Tibial artery (tissue), 4 donors: ENCODE results near the gene NFATC3.

Experiments
- DNase-seq, 2 donors: peaks; one replicate each; pipeline ENCODE4 v3.0.0-alpha.2; 2019
- H3K27ac ChIP-seq, 2 donors: fragments of 200-600 bp; sonication (generic) in 1 of 2; 1 replicate in 1 of 2; 2 replicates in 1 of 2; pipeline ENCODE4 v1.5.1; 2018 to 2019; ENCODE audit warnings: mild to moderate bottlenecking in 1 of 2
- H3K27me3 ChIP-seq, 2 donors: fragments of 200-600 bp; sonication (generic) in 1 of 2; one replicate each; pipeline versions ENCODE4 v1.5.1 to v1.6.0; 2016 to 2019
- H3K36me3 ChIP-seq, 3 donors: fragments of 200-600 bp; sonication (generic) in 2 of 3; one replicate each; pipeline ENCODE4 v1.5.1; 2016 to 2019; ENCODE audit warnings: mild to moderate bottlenecking in 2 of 3
- H3K4me1 ChIP-seq, 4 donors: fragments of 200-600 bp; sonication (generic) in 2 of 4; 1 replicate in 3 of 4; 2 replicates in 1 of 4; pipeline ENCODE4 v1.5.1; 2016 to 2019
- H3K4me3 ChIP-seq, 2 donors: fragments of 200-600 bp; sonication (generic) in 1 of 2; 1 replicate in 1 of 2; 2 replicates in 1 of 2; pipeline ENCODE4 v1.5.1; 2018 to 2019; ENCODE audit warnings: mild to moderate bottlenecking in 2 of 2
- H3K9me3 ChIP-seq, 3 donors: fragments of 200-600 bp; sonication (generic) in 1 of 3; one replicate each; pipeline ENCODE4 v1.5.1; 2016 to 2019
- intact Hi-C: fragments of 100-400 bp; cut with DNase I; formaldehyde crosslinking; loops from one replicate; pipeline ENCODE4 v1.15.0; 2023; ENCODE audit warnings: low total_unique reads
- TF ChIP-seq, protein P1 (sequence below), 2 experiments: fragments of 200-600 bp in 1 of 2; fragments of 450-650 bp in 1 of 2; IDR thresholded peaks; one replicate each; pipeline ENCODE4 v1.5.1; 2017 to 2019; ENCODE audit warnings: antibody characterized with exemption in 2 of 2, mild to moderate bottlenecking in 1 of 2, moderate library complexity in 1 of 2

The NFATC3 gene

DNA sequence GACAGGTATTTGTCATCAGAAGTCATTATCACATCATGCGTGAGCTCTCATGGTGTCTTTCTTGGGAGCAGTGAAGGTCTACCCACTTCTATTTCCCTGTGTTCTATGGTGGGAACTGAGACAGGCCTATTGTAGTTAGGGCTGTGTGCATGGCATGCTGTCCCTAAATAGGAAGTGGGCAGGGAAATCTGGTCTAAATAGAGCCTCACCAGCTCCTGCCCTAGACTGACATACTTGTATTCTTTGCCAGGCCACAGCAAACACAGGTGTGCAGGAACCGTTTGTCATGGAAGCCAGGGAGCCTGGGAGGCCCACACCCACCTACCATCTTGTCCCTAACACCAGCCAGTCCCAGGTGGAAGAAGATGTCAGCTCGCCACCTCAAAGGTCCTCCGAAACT, 189.3 kb downstream of the NFATC3 start:
- Histone ChIP-seq H3K9me3 (no peaks in the 10 kb centered on the region), H3K27ac (peak overlapping the region in 1 of 2 donors; percentile 5), H3K27me3 (no peaks in the 10 kb centered on the region), H3K4me3 (no peak overlapping the region), H3K36me3 (peaks cover 10 to 24% (median 19%) of the 10 kb centered on the region in 3 donors), H3K4me1 (peaks cover 0 to 29% (median 18%) of the 10 kb centered on the region in 4 donors)
- DNase-seq = no peak
- TF ChIP-seq, protein P1, sequence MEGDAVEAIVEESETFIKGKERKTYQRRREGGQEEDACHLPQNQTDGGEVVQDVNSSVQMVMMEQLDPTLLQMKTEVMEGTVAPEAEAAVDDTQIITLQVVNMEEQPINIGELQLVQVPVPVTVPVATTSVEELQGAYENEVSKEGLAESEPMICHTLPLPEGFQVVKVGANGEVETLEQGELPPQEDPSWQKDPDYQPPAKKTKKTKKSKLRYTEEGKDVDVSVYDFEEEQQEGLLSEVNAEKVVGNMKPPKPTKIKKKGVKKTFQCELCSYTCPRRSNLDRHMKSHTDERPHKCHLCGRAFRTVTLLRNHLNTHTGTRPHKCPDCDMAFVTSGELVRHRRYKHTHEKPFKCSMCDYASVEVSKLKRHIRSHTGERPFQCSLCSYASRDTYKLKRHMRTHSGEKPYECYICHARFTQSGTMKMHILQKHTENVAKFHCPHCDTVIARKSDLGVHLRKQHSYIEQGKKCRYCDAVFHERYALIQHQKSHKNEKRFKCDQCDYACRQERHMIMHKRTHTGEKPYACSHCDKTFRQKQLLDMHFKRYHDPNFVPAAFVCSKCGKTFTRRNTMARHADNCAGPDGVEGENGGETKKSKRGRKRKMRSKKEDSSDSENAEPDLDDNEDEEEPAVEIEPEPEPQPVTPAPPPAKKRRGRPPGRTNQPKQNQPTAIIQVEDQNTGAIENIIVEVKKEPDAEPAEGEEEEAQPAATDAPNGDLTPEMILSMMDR (IDR thresholded peaks at IDR 0.05) = no peak
- intact Hi-C loops = no loop called here

DNA sequence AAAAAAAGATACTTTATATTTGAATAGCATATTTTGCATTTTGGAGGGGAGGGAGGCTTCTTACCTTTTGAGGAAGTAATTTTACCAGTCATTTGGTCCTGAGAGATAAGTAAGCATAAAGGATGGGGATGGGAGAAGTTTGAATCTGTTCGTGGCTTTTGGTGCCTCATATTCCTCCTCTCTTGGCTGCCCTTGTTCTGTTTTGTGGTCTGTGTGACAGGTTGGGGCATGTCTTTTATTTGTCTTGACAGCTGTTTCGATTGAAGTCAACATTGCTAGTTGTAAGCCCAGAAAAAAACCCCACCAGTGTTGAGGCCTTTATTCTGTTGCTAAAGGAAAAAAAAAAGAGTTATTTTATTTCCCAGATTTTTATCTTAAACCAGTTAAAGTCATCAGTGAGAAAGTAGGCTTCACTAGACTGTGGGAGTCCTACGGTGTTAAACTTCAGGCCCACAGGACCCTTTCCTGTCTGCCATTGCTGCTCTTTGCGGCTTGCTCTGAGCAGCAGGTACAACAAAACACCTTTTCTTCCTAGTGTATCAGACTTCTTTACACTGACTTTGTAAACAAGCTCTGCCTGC, 190.5 kb downstream of the NFATC3 start:
- no peaks in the 10 kb centered on the region for H3K9me3 ChIP-seq
- peaks cover 0 to 29% (median 17%) of the 10 kb centered on the region in 4 donors for H3K4me1 ChIP-seq
- peaks cover 10 to 24% (median 19%) of the 10 kb centered on the region in 3 donors for H3K36me3 ChIP-seq
- H3K27me3 ChIP-seq = no peaks in the 10 kb centered on the region
- no peak overlapping the region for H3K4me3 ChIP-seq
- DNase-seq = no peak
- H3K27ac ChIP-seq = peak overlapping the region; percentile 66 to 68
- intact Hi-C loops = no loop called here
- TF ChIP-seq, protein P1 (IDR thresholded peaks at IDR 0.05) = no peak

DNA sequence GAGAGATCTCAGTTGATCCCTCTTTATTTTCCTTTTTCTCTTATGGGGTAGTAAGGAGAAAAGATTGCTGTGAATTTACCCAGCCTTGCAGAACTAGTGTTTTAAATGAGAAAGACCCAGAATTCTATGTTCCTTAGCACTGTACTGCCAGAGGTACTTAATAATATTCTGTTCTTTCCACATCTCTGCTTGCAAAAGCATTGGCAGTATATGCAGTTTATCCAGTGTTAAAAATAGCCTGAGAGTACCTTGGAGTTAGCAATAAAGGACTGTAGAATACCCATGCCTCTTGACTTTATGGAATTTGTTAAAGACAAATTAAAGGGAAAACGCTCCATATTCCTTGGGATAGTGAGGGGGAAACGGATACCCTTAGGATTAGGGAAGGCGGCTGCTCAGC, 191.1 kb downstream of the NFATC3 start:
- Histone ChIP-seq H3K4me1 (peaks cover 0 to 29% (median 16%) of the 10 kb centered on the region in 4 donors), H3K36me3 (peaks cover 10 to 26% (median 23%) of the 10 kb centered on the region in 3 donors), H3K4me3 (no peak overlapping the region), H3K27ac (peak overlapping the region; percentile 66 to 68), H3K9me3 (no peaks in the 10 kb centered on the region), H3K27me3 (no peaks in the 10 kb centered on the region)
- intact Hi-C loops = no loop called here
- no peak for DNase-seq
- TF ChIP-seq, protein P1 (IDR thresholded peaks at IDR 0.05) = no peak
